ENCODE results near the gene RCOR3. TPM values are rescaled to one million over a fixed set of nuclear protein-coding genes. Genes with fewer than 3 reads are reported as not detected.
"Not testable (repeated sequence)": the region's sequence is repeated elsewhere in the genome, so short reads cannot be mapped to it uniquely, and the experiment has no call there.

RCOR3 gene
- total and polyA plus RNA-seq, 10 of the 15 experiments (the other 5 are each of a cell fraction or from before 2014, with no cell fraction given), result 8.0 to 55.0 (median 25.1) TPM

- Histone ChIP-seq H3K79me2 (ENCODE audit: control insufficient read depth, insufficient read depth, low read length) (peaks cover 20% of the 10 kb centered on the region), H3K4me1 (ENCODE audit: control insufficient read depth, insufficient read depth, low read length) (no peaks in the 10 kb centered on the region), H3K9me3 (replicated peaks; ENCODE audit: control insufficient read depth, insufficient read depth, low read length) (no peaks in the 10 kb centered on the region), H3K27ac (ENCODE audit: control insufficient read depth, insufficient read depth) (peak overlapping the region; percentile 72), H3K4me3 (peak overlapping the region; percentile 96), H4K20me1 (ENCODE audit: control insufficient read depth, insufficient read depth) (no peaks in the 10 kb centered on the region), H3K27me3 (replicated peaks in 1 of 2; ENCODE audit: control insufficient read depth in 2 of 2, insufficient read depth in 2 of 2, low read length in 1 of 2) (no peaks in the 10 kb centered on the region), H3K36me3 (ENCODE audit: control insufficient read depth in 2 of 2, insufficient read depth in 2 of 2, low read length in 1 of 2) (no peaks in the 10 kb centered on the region), H2AFZ (ENCODE audit: control insufficient read depth, low read depth, low read length) (peak overlapping the region; percentile 79), H3K4me2 (ENCODE audit: control insufficient read depth, insufficient read depth) (peak overlapping the region; percentile 80), H3K9ac (ENCODE audit: control insufficient read depth, insufficient read depth, low read length) (peak overlapping the region; percentile 86)
- FAIRE-seq (no peak), DNase-seq (ENCODE audit: low read depth, low spot score) (no peak), ATAC-seq (no peak)
- WGBS (ENCODE audit: insufficient coverage, insufficient replicate concordance, low lambda C conversion rate, missing lambda C conversion rate), result 7% methylated on average over 2 of the region's 2 CpGs
- CTCF ChIA-PET, result interaction anchor here (0.7 to 1.0 kb wide), 5 partner anchors 8 to 317 kb away, joined by 3 to 4 read pairs (median 3); no protein-coding TSS in a partner anchor
- TF ChIP-seq NR2C1 (IDR thresholded peaks at IDR 0.05), result no peak
- TF ChIP-seq ETV6 (conservative IDR thresholded peaks at IDR 0.05 in 1 of 2, IDR thresholded peaks at IDR 0.05 in 1 of 2; ENCODE audit: borderline replicate concordance in 1 of 2, low read depth in 1 of 2), result no peak
- no peak for TF ChIP-seq BCL11A (IDR thresholded peaks at IDR 0.05; ENCODE audit: low read depth, low read length)
- TF ChIP-seq, protein P1, sequence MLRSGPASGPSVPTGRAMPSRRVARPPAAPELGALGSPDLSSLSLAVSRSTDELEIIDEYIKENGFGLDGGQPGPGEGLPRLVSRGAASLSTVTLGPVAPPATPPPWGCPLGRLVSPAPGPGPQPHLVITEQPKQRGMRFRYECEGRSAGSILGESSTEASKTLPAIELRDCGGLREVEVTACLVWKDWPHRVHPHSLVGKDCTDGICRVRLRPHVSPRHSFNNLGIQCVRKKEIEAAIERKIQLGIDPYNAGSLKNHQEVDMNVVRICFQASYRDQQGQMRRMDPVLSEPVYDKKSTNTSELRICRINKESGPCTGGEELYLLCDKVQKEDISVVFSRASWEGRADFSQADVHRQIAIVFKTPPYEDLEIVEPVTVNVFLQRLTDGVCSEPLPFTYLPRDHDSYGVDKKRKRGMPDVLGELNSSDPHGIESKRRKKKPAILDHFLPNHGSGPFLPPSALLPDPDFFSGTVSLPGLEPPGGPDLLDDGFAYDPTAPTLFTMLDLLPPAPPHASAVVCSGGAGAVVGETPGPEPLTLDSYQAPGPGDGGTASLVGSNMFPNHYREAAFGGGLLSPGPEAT (IDR thresholded peaks at IDR 0.05; ENCODE audit: low read depth), result 0 out of 2 replicates have a peak, but pooled peaks have one; percentile 2
- TF ChIP-seq SREBF2 (IDR thresholded peaks at IDR 0.05; ENCODE audit: low read length), result no peak
- no peak for TF ChIP-seq CREB1 (IDR thresholded peaks at IDR 0.05; ENCODE audit: low read depth)
- TF ChIP-seq HCFC1 (IDR thresholded peaks at IDR 0.05; ENCODE audit: low read length), result no peak
- no TSS peak for BruUV-seq (replicated peaks)
- intact Hi-C loops (cut with micrococcal nuclease; ENCODE audit: unreplicated experiment) (no loop called here), in situ Hi-C loops (cut with MboI) (no loop called here)
- POLR2A ChIA-PET, result interaction anchor here (1.1 to 1.2 kb wide), 2 partner anchors 67 to 157 kb away, joined by 3 to 4 read pairs; no protein-coding TSS in a partner anchor
- RAD21 ChIA-PET (ENCODE audit: unreplicated experiment), result interaction anchor here (2.1 kb wide), 1 partner anchor 67 kb away, joined by 6 read pairs; no protein-coding TSS in a partner anchor
- SMC1A ChIA-PET (ENCODE audit: uncharacterized antibody, unreplicated experiment), result interaction anchor here (0.8 kb wide), 1 partner anchor 66 kb away, joined by 3 read pairs; no protein-coding TSS in a partner anchor
These were observed 2.1 kb downstream of the RCOR3 start for GRCh38 chr1:211261229-211261628.

- H3K27me3 ChIP-seq (replicated peaks in 1 of 2; ENCODE audit: control insufficient read depth in 2 of 2, insufficient read depth in 2 of 2, low read length in 1 of 2); H2AFZ ChIP-seq (ENCODE audit: control insufficient read depth, low read depth, low read length); in situ Hi-C loops (cut with MboI); FAIRE-seq; H4K20me1 ChIP-seq (ENCODE audit: control insufficient read depth, insufficient read depth); BruUV-seq (replicated peaks); ATAC-seq; intact Hi-C loops (cut with micrococcal nuclease; ENCODE audit: unreplicated experiment); H3K27ac ChIP-seq (ENCODE audit: control insufficient read depth, insufficient read depth); H3K36me3 ChIP-seq (ENCODE audit: control insufficient read depth in 2 of 2, insufficient read depth in 2 of 2, low read length in 1 of 2); RAD21 ChIA-PET (ENCODE audit: unreplicated experiment); DNase-seq (ENCODE audit: low read depth, low spot score); H3K4me3 ChIP-seq; H3K9me3 ChIP-seq (replicated peaks; ENCODE audit: control insufficient read depth, insufficient read depth, low read length); H3K9ac ChIP-seq (ENCODE audit: control insufficient read depth, insufficient read depth, low read length); H3K4me1 ChIP-seq (ENCODE audit: control insufficient read depth, insufficient read depth, low read length); H3K4me2 ChIP-seq (ENCODE audit: control insufficient read depth, insufficient read depth); SMC1A ChIA-PET (ENCODE audit: uncharacterized antibody, unreplicated experiment): not testable (repeated sequence)
- CTCF ChIA-PET, result interaction anchor here (1.4 kb wide), 1 partner anchor 206 kb away, joined by 4 read pairs; no protein-coding TSS in a partner anchor
- POLR2A ChIA-PET, result interaction anchor here (0.6 to 1.0 kb wide), 2 partner anchors 14 to 28 kb away, joined by 3 to 4 read pairs; no protein-coding TSS in a partner anchor
- H3K79me2 ChIP-seq (ENCODE audit: control insufficient read depth, insufficient read depth, low read length), result peaks cover 20% of the 10 kb centered on the region
- WGBS (ENCODE audit: insufficient coverage, insufficient replicate concordance, low lambda C conversion rate, missing lambda C conversion rate), result 100% methylated on average over 1 of the region's 5 CpGs
These were observed 3.9 kb downstream of the RCOR3 start for GRCh38 chr1:211263022-211263421.

Measured in GM12878 (cell line).